T47D (cell line): ENCODE measurements around the gene RGS12.
"Not testable (repeated sequence)": the region's sequence is repeated elsewhere in the genome, so short reads cannot be mapped to it uniquely, and the experiment has no call there.

Experiments used
- DNase-seq, 2 experiments: peaks; one replicate each; pipeline versions ENCODE4 v3.0.0 to v3.0.0-alpha.2; 2011 to 2012; ENCODE audit warnings: low read depth in 1 of 2, low spot score in 1 of 2
- JUND ChIP-seq: IDR thresholded peaks from 2 replicates; pipeline ENCODE4 v1.6.1; 2012; ENCODE audit warnings: low read depth
- in situ Hi-C: cut with HindIII; loops from 2 replicates; pipeline ENCODE4 v1.10.0; 2016; ENCODE audit warnings: low sequenced_read_pairs, low pct_unique_long_range_greater_than_20kb

The RGS12 gene

GRCh38 chr4:3299122-3299975, 6.5 kb downstream of the RGS12 start:
- in situ Hi-C loops: no loop called here
- no peak for DNase-seq
- no peak for TF ChIP-seq JUND

GRCh38 chr4:3299976-3300671, 7.3 kb downstream of the RGS12 start:
- no peak for DNase-seq
- in situ Hi-C loops: no loop called here
- TF ChIP-seq JUND: no peak

GRCh38 chr4:3300882-3301281, 8.1 kb downstream of the RGS12 start:
- DNase-seq, in situ Hi-C loops: not testable (repeated sequence)

GRCh38 chr4:3301450-3302172, 8.8 kb downstream of the RGS12 start:
- in situ Hi-C loops: no loop called here
- no peak for DNase-seq
- no peak for TF ChIP-seq JUND

- no peak for DNase-seq
Measured at GRCh38 chr4:3302173-3302785, 9.5 kb downstream of the RGS12 start.

GRCh38 chr4:3302786-3303564, 10.2 kb downstream of the RGS12 start:
- TF ChIP-seq JUND: no peak
- in situ Hi-C loops: no loop called here
- DNase-seq: no peak

More at GRCh38 chr4:3302173-3302785, 9.5 kb downstream of the RGS12 start:
- no peak for TF ChIP-seq JUND
- in situ Hi-C loops: no loop called here

- no peak for TF ChIP-seq JUND
- no peak for DNase-seq
- in situ Hi-C loops: no loop called here
Measured at GRCh38 chr4:3303565-3303824, 10.7 kb downstream of the RGS12 start.

GRCh38 chr4:3303923-3304710, 11.3 kb downstream of the RGS12 start:
- in situ Hi-C loops: no loop called here
- no peak for TF ChIP-seq JUND
- DNase-seq: no peak

- TF ChIP-seq JUND: no peak
- in situ Hi-C loops: no loop called here
- no peak for DNase-seq
Measured at GRCh38 chr4:3304831-3305609, 12.2 kb downstream of the RGS12 start.

- TF ChIP-seq JUND: no peak
- in situ Hi-C loops: no loop called here
- DNase-seq: no peak
Measured at GRCh38 chr4:3305610-3306371, 13.0 kb downstream of the RGS12 start.

GRCh38 chr4:3306450-3306849, 13.6 kb downstream of the RGS12 start:
- in situ Hi-C loops: no loop called here
- TF ChIP-seq JUND: no peak
- DNase-seq: no peak
